GM23338 (cell line): Measurements from ENCODE around the gene RPTOR. TPM values are rescaled to one million over a fixed set of nuclear protein-coding genes. Genes with fewer than 3 reads are reported as not detected.
A peak's percentile ranks its signal among the peaks of the same experiment; 100 is the strongest.

Experiments
- ATAC-seq: fragments of 200-7000 bp; cut with Tn5 transposase; 3 replicates; pipeline ENCODE4 v1.9.1; 2020
- DNase-seq: peaks from one replicate; pipeline ENCODE4 v3.0.0-alpha.2; 2015; ENCODE audit warnings: low spot score
- H2AFZ ChIP-seq: fragments of 200-600 bp; sonication (generic); 2 replicates; pipeline ENCODE4 v1.8.0; 2016; ENCODE audit warnings: antibody characterized with exemption, mild to moderate bottlenecking, moderate library complexity
- H3F3A ChIP-seq: fragments of 200-600 bp; sonication (generic); replicated peaks from 2 replicates; pipeline ENCODE4 v1.8.0; 2017; ENCODE audit warnings: antibody characterized with exemption, mixed run types, low read depth
- H3K27ac ChIP-seq: fragments of 200-600 bp; sonication (generic); 2 replicates; pipeline ENCODE4 v1.6.1; 2016; ENCODE audit warnings: low read depth
- H3K27me3 ChIP-seq: fragments of 200-600 bp; sonication (generic); 2 replicates; pipeline ENCODE4 v1.8.0; 2016; ENCODE audit warnings: mild to moderate bottlenecking, mixed run types, moderate library complexity; ENCODE audit not compliant: insufficient read depth
- H3K36me3 ChIP-seq: fragments of 200-600 bp; sonication (generic); 2 replicates; pipeline ENCODE4 v1.8.0; 2016; ENCODE audit warnings: mild to moderate bottlenecking; ENCODE audit not compliant: insufficient read depth
- H3K4me1 ChIP-seq: fragments of 200-600 bp; sonication (generic); 2 replicates; pipeline ENCODE4 v1.8.0; 2016; ENCODE audit warnings: mild to moderate bottlenecking, moderate library complexity; ENCODE audit not compliant: insufficient read depth
- H3K4me2 ChIP-seq: fragments of 200-600 bp; sonication (generic); 2 replicates; pipeline ENCODE4 v1.7.1; 2017; ENCODE audit warnings: mixed run types
- H3K4me3 ChIP-seq: fragments of 200-600 bp; sonication (generic); 2 replicates; pipeline ENCODE4 v1.6.1; 2016; ENCODE audit warnings: mixed run types
- H3K79me2 ChIP-seq: fragments of 200-600 bp; sonication (generic); replicated peaks from 2 replicates; pipeline ENCODE4 v1.8.0; 2017; ENCODE audit warnings: mild to moderate bottlenecking; ENCODE audit not compliant: insufficient read depth
- H3K9me2 ChIP-seq: fragments of 200-600 bp; sonication (generic); 2 replicates; pipeline ENCODE4 v1.8.0; 2017; ENCODE audit not compliant: insufficient read depth
- H4K20me1 ChIP-seq: fragments of 200-600 bp; sonication (generic); replicated peaks from 2 replicates; pipeline ENCODE4 v1.8.0; 2017; ENCODE audit warnings: mild to moderate bottlenecking; ENCODE audit not compliant: insufficient read depth
- H3K27ac Mint-ChIP-seq: 2 replicates; pipeline ENCODE4 v1.8.0; 2020; ENCODE audit warnings: inconsistent platforms, mild to moderate bottlenecking, moderate library complexity, mixed read lengths
- H3K27me3 Mint-ChIP-seq: 3 replicates; pipeline ENCODE4 v1.8.0; 2022; ENCODE audit warnings: low read depth, mild to moderate bottlenecking, moderate library complexity, mixed read lengths, inconsistent platforms; ENCODE audit not compliant: insufficient read depth, poor library complexity
- H3K36me3 Mint-ChIP-seq: 3 replicates; pipeline ENCODE4 v1.8.0; 2021; ENCODE audit warnings: low read depth, mild to moderate bottlenecking, inconsistent platforms, moderate library complexity, mixed read lengths
- H3K4me1 Mint-ChIP-seq: 3 replicates; pipeline ENCODE4 v1.8.0; 2020; ENCODE audit warnings: mild to moderate bottlenecking, inconsistent platforms, mixed read lengths
- H3K4me3 Mint-ChIP-seq: 3 replicates; pipeline ENCODE4 v1.8.0; 2021; ENCODE audit warnings: moderate library complexity, mild to moderate bottlenecking, inconsistent platforms, mixed read lengths
- H3K9me3 Mint-ChIP-seq: 3 replicates; pipeline ENCODE4 v1.8.0; 2020; ENCODE audit warnings: moderate library complexity, mild to moderate bottlenecking, inconsistent platforms, mixed read lengths
- JUNB ChIP-seq: IDR thresholded peaks from one replicate; pipeline ENCODE4 v1.6.1; 2016; ENCODE audit warnings: antibody characterized with exemption; ENCODE audit not compliant: unreplicated experiment
- NANOG ChIP-seq: IDR thresholded peaks from 2 replicates; pipeline ENCODE4 v1.6.1; 2016; ENCODE audit warnings: antibody characterized with exemption, borderline replicate concordance
- POLR2AphosphoS5 ChIP-seq: IDR thresholded peaks from 2 replicates; pipeline ENCODE4 v1.6.1; 2016; ENCODE audit warnings: antibody characterized with exemption, low read depth
- ZNF114 ChIP-seq: fragments of 250-450 bp; sonication (Bioruptor Pico); IDR thresholded peaks from 2 replicates; pipeline ENCODE4 v1.5.0; 2020; ENCODE audit warnings: mild to moderate bottlenecking, moderate library complexity
- polyA plus RNA-seq: library from polyadenylated mRNA; unstranded; fragments of >200 nt; fragmentation: Nextera tagmentation; extraction: Ambion mirVana; gene quantifications from 2 replicates; pipeline ENCODE4 v1.2.1, GENCODE V29; 2016
- total RNA-seq: library from RNA; depleted of rRNA; stranded (reverse); fragments of >200 nt; shearing (Covaris generic); gene quantifications from 2 replicates; pipeline ENCODE4 v1.2.3, GENCODE V29; 2014
- TF ChIP-seq, protein P1 (sequence below): IDR thresholded peaks from 2 replicates; pipeline ENCODE4 v1.6.1; 2016; ENCODE audit warnings: antibody characterized with exemption
- TF ChIP-seq, protein P2 (sequence below), 2 experiments: fragments of 200-600 bp in 1 of 2; sonication (generic) in 1 of 2; conservative IDR thresholded peaks; 2 replicates each; pipeline versions ENCODE4 v1.5.1 to v1.6.1; 2016 to 2017; ENCODE audit warnings: antibody characterized with exemption in 2 of 2, low read depth in 2 of 2, mild to moderate bottlenecking in 2 of 2, moderate library complexity in 1 of 2
- TF ChIP-seq, protein P3 (sequence below): IDR thresholded peaks from one replicate; pipeline ENCODE4 v1.6.1; 2018; ENCODE audit warnings: antibody characterized with exemption; ENCODE audit not compliant: unreplicated experiment

RPTOR gene
- total and polyA plus RNA-seq, 2 experiments from 2014 or later: 9.5 to 38.0 TPM

DNA sequence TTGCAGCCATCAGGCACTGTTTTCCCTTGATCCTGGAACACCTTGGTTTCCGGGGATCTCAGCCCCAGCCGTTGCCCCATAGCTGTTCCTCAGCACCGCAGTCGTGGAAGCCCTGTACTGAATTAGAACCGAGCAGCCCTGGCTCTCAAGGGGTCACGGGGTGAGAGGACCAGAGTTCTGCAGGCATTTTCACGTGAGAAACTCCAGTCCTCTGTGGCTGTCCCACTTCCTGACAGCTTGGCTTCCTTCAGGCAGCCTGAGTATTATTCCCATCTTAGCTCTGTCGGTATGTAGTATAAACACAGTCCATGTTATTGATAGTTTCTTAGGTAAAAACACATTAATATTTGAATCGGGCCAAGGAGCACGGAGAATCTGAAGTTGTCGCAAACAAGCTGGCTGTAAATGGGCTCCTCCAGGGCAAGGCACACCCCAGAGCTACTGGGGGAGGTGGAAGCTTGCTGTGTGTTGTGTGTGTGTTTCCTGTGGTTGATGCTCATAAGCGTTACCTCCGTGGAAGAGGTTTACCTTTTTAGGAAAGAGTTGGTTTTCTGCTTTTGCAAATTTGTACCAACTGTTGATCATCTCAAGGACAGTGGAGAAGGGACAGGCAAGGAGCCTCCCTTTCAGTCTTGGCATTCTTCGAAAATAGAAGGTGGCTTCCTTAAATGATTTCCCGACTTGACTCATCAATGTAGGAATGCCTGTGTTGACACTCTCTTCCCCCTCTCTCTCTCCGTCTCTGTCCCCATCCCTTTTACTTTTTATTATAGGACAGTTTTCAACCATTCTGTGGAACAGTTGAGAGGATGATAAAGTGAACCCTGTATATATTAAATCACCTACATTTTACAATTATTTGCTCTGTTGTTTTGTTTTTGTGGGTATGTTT, 238.1 kb downstream of the RPTOR start:
- H3K9me2 ChIP-seq: no peaks in the 10 kb centered on the region
- H2AFZ ChIP-seq: no peak overlapping the region
- no peak overlapping the region for H3K4me3 ChIP-seq
- TF ChIP-seq, protein P1, sequence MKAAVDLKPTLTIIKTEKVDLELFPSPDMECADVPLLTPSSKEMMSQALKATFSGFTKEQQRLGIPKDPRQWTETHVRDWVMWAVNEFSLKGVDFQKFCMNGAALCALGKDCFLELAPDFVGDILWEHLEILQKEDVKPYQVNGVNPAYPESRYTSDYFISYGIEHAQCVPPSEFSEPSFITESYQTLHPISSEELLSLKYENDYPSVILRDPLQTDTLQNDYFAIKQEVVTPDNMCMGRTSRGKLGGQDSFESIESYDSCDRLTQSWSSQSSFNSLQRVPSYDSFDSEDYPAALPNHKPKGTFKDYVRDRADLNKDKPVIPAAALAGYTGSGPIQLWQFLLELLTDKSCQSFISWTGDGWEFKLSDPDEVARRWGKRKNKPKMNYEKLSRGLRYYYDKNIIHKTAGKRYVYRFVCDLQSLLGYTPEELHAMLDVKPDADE: no peak
- no peak for TF ChIP-seq ZNF114
- no peaks in the 10 kb centered on the region for H3K36me3 ChIP-seq
- H3K79me2 ChIP-seq: peaks cover 7% of the 10 kb centered on the region
- H3K27me3 Mint-ChIP-seq: peaks cover 4% of the 10 kb centered on the region
- H3K4me1 Mint-ChIP-seq: peaks cover 33% of the 10 kb centered on the region
- peak; percentile 16; the same call in 2 of the 3 replicates for ATAC-seq
- no peaks in the 10 kb centered on the region for H3K27me3 ChIP-seq
- no peak for DNase-seq
- no peaks in the 10 kb centered on the region for H3K36me3 Mint-ChIP-seq
- H3K27ac ChIP-seq: 0 out of 2 replicates have a peak overlapping the region, but pooled peaks have one; percentile 63
- H3K4me1 ChIP-seq: 0 out of 2 replicates have a peak, but pooled peaks cover 10% of the 10 kb centered on the region
- no peak overlapping the region for H3K4me2 ChIP-seq
- no peaks in the 10 kb centered on the region for H3K9me3 Mint-ChIP-seq
- no peak overlapping the region for H3K27ac Mint-ChIP-seq
- H4K20me1 ChIP-seq: peaks cover 9% of the 10 kb centered on the region
- H3K4me3 Mint-ChIP-seq: no peak overlapping the region
- H3F3A ChIP-seq: no peaks in the 10 kb centered on the region

DNA sequence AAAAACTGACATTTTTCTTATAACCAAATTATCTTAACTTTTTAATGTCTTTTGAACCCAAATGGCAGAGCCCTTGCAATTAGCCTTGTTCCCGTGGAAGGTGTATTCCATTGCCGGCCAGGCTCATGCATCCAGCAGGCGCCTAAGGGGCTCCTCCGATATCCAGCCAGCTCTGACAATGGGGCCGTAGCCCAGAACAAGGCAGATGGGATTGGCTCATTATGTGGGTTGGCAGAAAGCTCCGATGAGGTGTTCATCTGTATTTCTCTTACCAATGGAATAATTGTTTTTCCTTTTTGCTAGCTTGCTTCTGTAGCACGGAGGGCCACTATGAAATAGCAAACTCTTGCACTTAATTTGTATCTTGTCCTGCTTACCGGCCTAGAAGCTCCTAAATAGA, 238.8 kb downstream of the RPTOR start:
- DNase-seq (no peak), ATAC-seq (peak; percentile 36)
- H3K27ac ChIP-seq: no peak overlapping the region
- no peaks in the 10 kb centered on the region for H3K36me3 ChIP-seq
- Mint-ChIP-seq H3K9me3 (no peaks in the 10 kb centered on the region), H3K36me3 (no peaks in the 10 kb centered on the region), H3K4me3 (no peak overlapping the region), H3K27ac (no peak overlapping the region), H3K27me3 (peaks cover 4% of the 10 kb centered on the region), H3K4me1 (peaks cover 33% of the 10 kb centered on the region)
- H3K4me1 ChIP-seq: 0 out of 2 replicates have a peak, but pooled peaks cover 10% of the 10 kb centered on the region
- no peak overlapping the region for H2AFZ ChIP-seq
- no peaks in the 10 kb centered on the region for H3K9me2 ChIP-seq
- H3K79me2 ChIP-seq: peaks cover 7% of the 10 kb centered on the region
- H3F3A ChIP-seq: no peaks in the 10 kb centered on the region
- H3K4me3 ChIP-seq: no peak overlapping the region
- TF ChIP-seq, protein P2, sequence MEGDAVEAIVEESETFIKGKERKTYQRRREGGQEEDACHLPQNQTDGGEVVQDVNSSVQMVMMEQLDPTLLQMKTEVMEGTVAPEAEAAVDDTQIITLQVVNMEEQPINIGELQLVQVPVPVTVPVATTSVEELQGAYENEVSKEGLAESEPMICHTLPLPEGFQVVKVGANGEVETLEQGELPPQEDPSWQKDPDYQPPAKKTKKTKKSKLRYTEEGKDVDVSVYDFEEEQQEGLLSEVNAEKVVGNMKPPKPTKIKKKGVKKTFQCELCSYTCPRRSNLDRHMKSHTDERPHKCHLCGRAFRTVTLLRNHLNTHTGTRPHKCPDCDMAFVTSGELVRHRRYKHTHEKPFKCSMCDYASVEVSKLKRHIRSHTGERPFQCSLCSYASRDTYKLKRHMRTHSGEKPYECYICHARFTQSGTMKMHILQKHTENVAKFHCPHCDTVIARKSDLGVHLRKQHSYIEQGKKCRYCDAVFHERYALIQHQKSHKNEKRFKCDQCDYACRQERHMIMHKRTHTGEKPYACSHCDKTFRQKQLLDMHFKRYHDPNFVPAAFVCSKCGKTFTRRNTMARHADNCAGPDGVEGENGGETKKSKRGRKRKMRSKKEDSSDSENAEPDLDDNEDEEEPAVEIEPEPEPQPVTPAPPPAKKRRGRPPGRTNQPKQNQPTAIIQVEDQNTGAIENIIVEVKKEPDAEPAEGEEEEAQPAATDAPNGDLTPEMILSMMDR (conservative IDR thresholded peaks at IDR 0.05; ENCODE audit: low read depth in 2 of 2): no peak
- no peak for TF ChIP-seq NANOG
- TF ChIP-seq POLR2AphosphoS5: no peak
- TF ChIP-seq, protein P3, sequence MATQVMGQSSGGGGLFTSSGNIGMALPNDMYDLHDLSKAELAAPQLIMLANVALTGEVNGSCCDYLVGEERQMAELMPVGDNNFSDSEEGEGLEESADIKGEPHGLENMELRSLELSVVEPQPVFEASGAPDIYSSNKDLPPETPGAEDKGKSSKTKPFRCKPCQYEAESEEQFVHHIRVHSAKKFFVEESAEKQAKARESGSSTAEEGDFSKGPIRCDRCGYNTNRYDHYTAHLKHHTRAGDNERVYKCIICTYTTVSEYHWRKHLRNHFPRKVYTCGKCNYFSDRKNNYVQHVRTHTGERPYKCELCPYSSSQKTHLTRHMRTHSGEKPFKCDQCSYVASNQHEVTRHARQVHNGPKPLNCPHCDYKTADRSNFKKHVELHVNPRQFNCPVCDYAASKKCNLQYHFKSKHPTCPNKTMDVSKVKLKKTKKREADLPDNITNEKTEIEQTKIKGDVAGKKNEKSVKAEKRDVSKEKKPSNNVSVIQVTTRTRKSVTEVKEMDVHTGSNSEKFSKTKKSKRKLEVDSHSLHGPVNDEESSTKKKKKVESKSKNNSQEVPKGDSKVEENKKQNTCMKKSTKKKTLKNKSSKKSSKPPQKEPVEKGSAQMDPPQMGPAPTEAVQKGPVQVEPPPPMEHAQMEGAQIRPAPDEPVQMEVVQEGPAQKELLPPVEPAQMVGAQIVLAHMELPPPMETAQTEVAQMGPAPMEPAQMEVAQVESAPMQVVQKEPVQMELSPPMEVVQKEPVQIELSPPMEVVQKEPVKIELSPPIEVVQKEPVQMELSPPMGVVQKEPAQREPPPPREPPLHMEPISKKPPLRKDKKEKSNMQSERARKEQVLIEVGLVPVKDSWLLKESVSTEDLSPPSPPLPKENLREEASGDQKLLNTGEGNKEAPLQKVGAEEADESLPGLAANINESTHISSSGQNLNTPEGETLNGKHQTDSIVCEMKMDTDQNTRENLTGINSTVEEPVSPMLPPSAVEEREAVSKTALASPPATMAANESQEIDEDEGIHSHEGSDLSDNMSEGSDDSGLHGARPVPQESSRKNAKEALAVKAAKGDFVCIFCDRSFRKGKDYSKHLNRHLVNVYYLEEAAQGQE: no peak
- TF ChIP-seq JUNB: no peak
- TF ChIP-seq ZNF114: no peak
- peaks cover 9% of the 10 kb centered on the region for H4K20me1 ChIP-seq
- no peak overlapping the region for H3K4me2 ChIP-seq
- no peaks in the 10 kb centered on the region for H3K27me3 ChIP-seq
